Measurements from ENCODE around the gene DDX6.

DNA sequence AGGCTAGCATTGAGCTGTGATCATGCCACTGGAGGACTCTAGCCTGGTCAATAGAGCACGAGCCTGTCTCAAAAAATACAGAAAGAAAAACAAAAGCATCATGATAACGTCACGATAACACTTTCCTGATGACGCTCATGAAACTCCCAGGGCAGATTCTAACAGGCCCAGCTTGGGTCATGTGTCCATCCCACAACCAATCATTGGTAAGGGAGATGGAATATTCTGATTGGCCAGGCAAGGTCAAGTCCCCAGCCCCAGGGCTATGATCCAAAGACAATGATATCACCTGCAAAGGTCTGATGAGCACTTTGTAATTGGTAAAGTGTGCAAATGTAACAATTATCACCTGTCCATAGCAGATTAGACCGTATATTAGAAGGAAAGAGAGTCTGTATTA is 21.5 kb upstream of the DDX6 start:
- TF ChIP-seq POLR2AphosphoS5 (IDR thresholded peaks at IDR 0.05; ENCODE audit: low read depth, low read length) (no peak), POLR2A (IDR thresholded peaks at IDR 0.05; ENCODE audit: low read depth, low read length) (no peak), TAF1 (IDR thresholded peaks at IDR 0.05; ENCODE audit: low read depth, low read length) (no peak), SPI1 (IDR thresholded peaks at IDR 0.05; ENCODE audit: low read depth, low read length) (no peak), PAX5 (IDR thresholded peaks at IDR 0.05; ENCODE audit: insufficient read depth, low read length, severe bottlenecking) (no peak), POU2F2 (IDR thresholded peaks at IDR 0.05; ENCODE audit: low read depth, low read length) (no peak)

Measured in GM12891 (cell line).